ENCODE results near the gene TRMT61B.

Gene TRMT61B

DNA sequence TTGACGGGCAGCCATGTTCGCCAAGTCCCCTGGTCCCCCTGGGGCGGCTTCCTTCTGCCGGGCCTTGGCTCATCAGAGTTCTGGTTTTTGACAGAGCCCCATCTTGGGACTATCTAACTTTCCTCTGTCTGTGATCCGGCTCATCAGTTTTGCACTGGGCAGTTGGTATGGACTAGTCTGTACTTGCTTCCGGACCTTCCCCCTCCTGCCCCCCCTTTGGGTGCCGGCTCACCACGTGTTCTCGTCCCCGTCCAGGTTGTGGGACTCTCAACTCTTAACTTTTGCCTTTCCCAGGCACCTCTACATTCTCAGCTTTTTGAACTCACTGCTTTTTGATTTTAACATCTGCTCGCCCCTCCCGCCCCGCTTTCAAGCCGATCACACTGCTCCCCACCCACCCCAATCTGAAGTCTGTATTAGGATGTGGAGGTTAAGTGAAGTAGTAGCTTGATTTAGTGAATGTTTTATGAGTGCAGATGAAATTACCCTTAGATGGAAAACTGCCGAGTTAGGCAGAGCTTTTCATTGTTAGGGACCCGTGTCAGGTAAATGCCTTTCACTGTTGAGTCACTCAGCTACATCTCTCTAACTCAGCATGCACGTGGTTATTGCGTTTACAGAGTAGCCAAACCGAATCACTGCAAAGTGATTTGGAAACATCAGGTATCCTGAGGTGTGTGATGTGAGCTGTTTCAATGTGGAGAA is 25.2 kb upstream of the TRMT61B start:
- TF ChIP-seq, protein P1, sequence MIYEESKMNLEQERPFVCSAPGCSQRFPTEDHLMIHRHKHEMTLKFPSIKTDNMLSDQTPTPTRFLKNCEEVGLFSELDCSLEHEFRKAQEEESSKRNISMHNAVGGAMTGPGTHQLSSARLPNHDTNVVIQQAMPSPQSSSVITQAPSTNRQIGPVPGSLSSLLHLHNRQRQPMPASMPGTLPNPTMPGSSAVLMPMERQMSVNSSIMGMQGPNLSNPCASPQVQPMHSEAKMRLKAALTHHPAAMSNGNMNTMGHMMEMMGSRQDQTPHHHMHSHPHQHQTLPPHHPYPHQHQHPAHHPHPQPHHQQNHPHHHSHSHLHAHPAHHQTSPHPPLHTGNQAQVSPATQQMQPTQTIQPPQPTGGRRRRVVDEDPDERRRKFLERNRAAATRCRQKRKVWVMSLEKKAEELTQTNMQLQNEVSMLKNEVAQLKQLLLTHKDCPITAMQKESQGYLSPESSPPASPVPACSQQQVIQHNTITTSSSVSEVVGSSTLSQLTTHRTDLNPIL (CRISPR knock-in tag; IDR thresholded peaks at IDR 0.05; ENCODE audit: low read depth): no peak
- TF ChIP-seq PPARA (CRISPR knock-in tag; IDR thresholded peaks at IDR 0.05; ENCODE audit: borderline replicate concordance) (no peak), OSR1 (CRISPR knock-in tag; IDR thresholded peaks at IDR 0.05) (no peak), ZFP30 (CRISPR knock-in tag; IDR thresholded peaks at IDR 0.05) (no peak), CSRNP3 (CRISPR knock-in tag; IDR thresholded peaks at IDR 0.05) (no peak), CSDC2 (CRISPR knock-in tag; IDR thresholded peaks at IDR 0.05) (no peak), BACH2 (CRISPR knock-in tag; IDR thresholded peaks at IDR 0.05; ENCODE audit: borderline replicate concordance) (no peak), ARNTL (CRISPR knock-in tag; IDR thresholded peaks at IDR 0.05; ENCODE audit: borderline replicate concordance, low read depth) (no peak), ZNF565 (CRISPR knock-in tag; conservative IDR thresholded peaks at IDR 0.05; ENCODE audit: low read depth) (no peak), ZNF70 (CRISPR knock-in tag; IDR thresholded peaks at IDR 0.05) (no peak), TCF4 (CRISPR knock-in tag; IDR thresholded peaks at IDR 0.05; ENCODE audit: borderline replicate concordance) (no peak)
- TF ChIP-seq, protein P2, sequence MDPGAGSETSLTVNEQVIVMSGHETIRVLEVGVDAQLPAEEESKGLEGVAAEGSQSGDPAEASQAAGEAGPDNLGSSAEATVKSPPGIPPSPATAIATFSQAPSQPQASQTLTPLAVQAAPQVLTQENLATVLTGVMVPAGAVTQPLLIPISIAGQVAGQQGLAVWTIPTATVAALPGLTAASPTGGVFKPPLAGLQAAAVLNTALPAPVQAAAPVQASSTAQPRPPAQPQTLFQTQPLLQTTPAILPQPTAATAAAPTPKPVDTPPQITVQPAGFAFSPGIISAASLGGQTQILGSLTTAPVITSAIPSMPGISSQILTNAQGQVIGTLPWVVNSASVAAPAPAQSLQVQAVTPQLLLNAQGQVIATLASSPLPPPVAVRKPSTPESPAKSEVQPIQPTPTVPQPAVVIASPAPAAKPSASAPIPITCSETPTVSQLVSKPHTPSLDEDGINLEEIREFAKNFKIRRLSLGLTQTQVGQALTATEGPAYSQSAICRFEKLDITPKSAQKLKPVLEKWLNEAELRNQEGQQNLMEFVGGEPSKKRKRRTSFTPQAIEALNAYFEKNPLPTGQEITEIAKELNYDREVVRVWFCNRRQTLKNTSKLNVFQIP (CRISPR knock-in tag; IDR thresholded peaks at IDR 0.05; ENCODE audit: borderline replicate concordance, low read depth): no peak
- peak; percentile 5 for ATAC-seq

DNA sequence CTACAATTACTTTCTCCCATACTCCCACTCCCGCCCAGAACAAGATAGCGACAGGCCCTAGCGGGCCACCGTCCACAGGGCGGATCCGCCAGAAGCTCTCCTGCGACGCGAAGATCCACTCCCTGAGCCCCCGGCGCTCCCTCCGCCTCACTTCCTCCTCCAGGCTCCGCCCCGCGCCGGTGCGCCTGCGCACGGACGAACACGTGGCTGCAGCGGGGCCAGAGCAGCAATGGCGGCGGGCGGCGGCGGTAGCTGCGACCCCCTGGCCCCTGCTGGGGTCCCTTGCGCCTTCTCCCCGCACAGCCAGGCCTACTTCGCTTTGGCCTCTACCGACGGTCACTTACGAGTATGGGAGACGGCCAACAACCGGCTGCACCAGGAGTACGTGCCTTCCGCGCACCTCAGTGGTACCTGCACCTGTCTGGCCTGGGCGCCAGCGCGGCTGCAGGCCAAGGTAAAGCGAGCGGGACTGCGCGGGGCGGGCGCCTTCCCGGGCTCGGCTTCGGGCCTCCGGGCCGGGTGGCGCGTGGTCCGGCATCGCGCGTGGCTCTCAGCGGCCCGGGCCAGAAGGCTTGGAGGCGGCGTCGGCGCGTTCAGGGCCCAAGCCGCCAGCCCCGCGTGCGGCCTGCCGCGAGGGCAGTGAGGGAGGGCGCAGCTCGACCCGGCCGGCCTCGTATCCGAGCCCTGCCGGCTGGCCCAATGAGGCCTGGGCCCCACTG is 24.5 kb upstream of the TRMT61B start, which contains the start of gene WDR43:
WDR43 (plus strand) TSS at position 198 of the 719 bp plus-strand sequence; CDS start at position 230, 32 bp downstream.
- ATAC-seq: peak; percentile 95
- 0 out of 2 replicates have a peak, but pooled peaks have one; percentile 39 for TF ChIP-seq GLIS3 (CRISPR knock-in tag; IDR thresholded peaks at IDR 0.05)
- TF ChIP-seq ZNF70 (CRISPR knock-in tag; IDR thresholded peaks at IDR 0.05): no peak
- no peak; the same call in 1 of the 2 replicates for TF ChIP-seq ISL1 (CRISPR knock-in tag; IDR thresholded peaks at IDR 0.05)
- peak; percentile 75; the same call in 1 of the 2 replicates for TF ChIP-seq SNAI2 (CRISPR knock-in tag; IDR thresholded peaks at IDR 0.05)
- no peak for TF ChIP-seq ZC3H10 (CRISPR knock-in tag; IDR thresholded peaks at IDR 0.05)
- TF ChIP-seq TOX (CRISPR knock-in tag; IDR thresholded peaks at IDR 0.05; ENCODE audit: borderline replicate concordance): no peak
- no peak for TF ChIP-seq ZFP3 (CRISPR knock-in tag; IDR thresholded peaks at IDR 0.05)
- no peak for TF ChIP-seq BACH2 (CRISPR knock-in tag; IDR thresholded peaks at IDR 0.05; ENCODE audit: borderline replicate concordance)

- ATAC-seq: no peak
- no peak for TF ChIP-seq CSRNP3 (CRISPR knock-in tag; IDR thresholded peaks at IDR 0.05)
- no peak for TF ChIP-seq GLIS3 (CRISPR knock-in tag; IDR thresholded peaks at IDR 0.05)
- no peak for TF ChIP-seq RARB (CRISPR knock-in tag; IDR thresholded peaks at IDR 0.05)
- no peak for TF ChIP-seq PPARA (CRISPR knock-in tag; IDR thresholded peaks at IDR 0.05; ENCODE audit: borderline replicate concordance)
- no peak for TF ChIP-seq ESRRG (CRISPR knock-in tag; IDR thresholded peaks at IDR 0.05)
- no peak for TF ChIP-seq TCF4 (CRISPR knock-in tag; IDR thresholded peaks at IDR 0.05; ENCODE audit: borderline replicate concordance)
- TF ChIP-seq ZNF8 (CRISPR knock-in tag; IDR thresholded peaks at IDR 0.05): no peak
- no peak for TF ChIP-seq ZFP30 (CRISPR knock-in tag; IDR thresholded peaks at IDR 0.05)
- TF ChIP-seq ZC3H10 (CRISPR knock-in tag; IDR thresholded peaks at IDR 0.05): no peak
- TF ChIP-seq, protein P2 (CRISPR knock-in tag; IDR thresholded peaks at IDR 0.05; ENCODE audit: borderline replicate concordance, low read depth): no peak
- no peak for TF ChIP-seq ZFP3 (CRISPR knock-in tag; IDR thresholded peaks at IDR 0.05)
- no peak for TF ChIP-seq SNAI2 (CRISPR knock-in tag; IDR thresholded peaks at IDR 0.05)
- no peak for TF ChIP-seq ARNTL (CRISPR knock-in tag; IDR thresholded peaks at IDR 0.05; ENCODE audit: borderline replicate concordance, low read depth)
- no peak for TF ChIP-seq OSR1 (CRISPR knock-in tag; IDR thresholded peaks at IDR 0.05)
Measured at GRCh38 chr2:28893488-28893887, 23.4 kb upstream of the TRMT61B start.

Measured in SK-N-SH treated with all-trans-retinoic acid at 6 μM for 48 hours (cell line).